ENCODE measurements around the gene CCNL2.

Gene CCNL2

GRCh38 chr1:1338278-1338677, 60.9 kb downstream of the CCNL2 start:
- DNase-seq = no peak
- H3K9ac ChIP-seq (ENCODE audit: low read depth, low read length) = no peak overlapping the region
- TF ChIP-seq EZH2 (IDR thresholded peaks at IDR 0.05; ENCODE audit: borderline replicate concordance, low read depth, low read length, severe bottlenecking) = no peak
- TF ChIP-seq CTCF (IDR thresholded peaks at IDR 0.05; ENCODE audit: borderline replicate concordance, extremely low read depth, low read length, poor library complexity, severe bottlenecking) = no peak
- no peak overlapping the region for H3K4me2 ChIP-seq (ENCODE audit: insufficient read depth, low read length)
- H3K9me3 ChIP-seq (ENCODE audit: insufficient read depth, low read length, severe bottlenecking) = no peaks in the 10 kb centered on the region
- H4K20me1 ChIP-seq (ENCODE audit: insufficient read depth, low read length) = peaks cover 61% of the 10 kb centered on the region
- no peak overlapping the region for H3K4me3 ChIP-seq (ENCODE audit: low read depth in 1 of 2, low read length in 2 of 2)
- H3K27me3 ChIP-seq (ENCODE audit: insufficient read depth, low read length, poor library complexity) = no peaks in the 10 kb centered on the region
- H2AFZ ChIP-seq (ENCODE audit: low read depth, low read length) = no peak overlapping the region
- no peak overlapping the region for H3K27ac ChIP-seq (ENCODE audit: low read length)
- ATAC-seq (ENCODE audit: insufficient read depth, low read depth) = no peak
- no peaks in the 10 kb centered on the region; the same call in 1 of the 2 replicates for H3K79me2 ChIP-seq (ENCODE audit: insufficient read depth, low read length)
- peaks cover 39% of the 10 kb centered on the region for H3K36me3 ChIP-seq (ENCODE audit: insufficient read depth, low read length)
- H3K4me1 ChIP-seq (ENCODE audit: insufficient read depth, low read length) = no peaks in the 10 kb centered on the region

- no peaks in the 10 kb centered on the region for H3K27me3 ChIP-seq (ENCODE audit: insufficient read depth, low read length, poor library complexity)
- peak; percentile 35 for DNase-seq
- no peak for TF ChIP-seq CTCF (IDR thresholded peaks at IDR 0.05; ENCODE audit: borderline replicate concordance, extremely low read depth, low read length, poor library complexity, severe bottlenecking)
- no peak for TF ChIP-seq EZH2 (IDR thresholded peaks at IDR 0.05; ENCODE audit: borderline replicate concordance, low read depth, low read length, severe bottlenecking)
- ATAC-seq (ENCODE audit: insufficient read depth, low read depth) = peak; percentile 47; the same call in 2 of the 3 replicates
- no peaks in the 10 kb centered on the region for H3K9me3 ChIP-seq (ENCODE audit: insufficient read depth, low read length, severe bottlenecking)
- no peak overlapping the region for H3K27ac ChIP-seq (ENCODE audit: low read length)
- H3K9ac ChIP-seq (ENCODE audit: low read depth, low read length) = no peak overlapping the region
- H3K79me2 ChIP-seq (ENCODE audit: insufficient read depth, low read length) = no peaks in the 10 kb centered on the region
- H3K4me3 ChIP-seq (ENCODE audit: low read depth in 1 of 2, low read length in 2 of 2) = no peak overlapping the region
- H3K4me2 ChIP-seq (ENCODE audit: insufficient read depth, low read length) = no peak overlapping the region
- peaks cover 58% of the 10 kb centered on the region for H4K20me1 ChIP-seq (ENCODE audit: insufficient read depth, low read length)
- no peak overlapping the region for H2AFZ ChIP-seq (ENCODE audit: low read depth, low read length)
- H3K36me3 ChIP-seq (ENCODE audit: insufficient read depth, low read length) = peaks cover 39% of the 10 kb centered on the region
- H3K4me1 ChIP-seq (ENCODE audit: insufficient read depth, low read length) = no peaks in the 10 kb centered on the region
These were observed 61.4 kb downstream of the CCNL2 start for GRCh38 chr1:1337793-1338147.

- no peaks in the 10 kb centered on the region for H3K9me3 ChIP-seq (ENCODE audit: insufficient read depth, low read length, severe bottlenecking)
- H3K27ac ChIP-seq (ENCODE audit: low read length) = no peak overlapping the region
- no peaks in the 10 kb centered on the region for H3K27me3 ChIP-seq (ENCODE audit: insufficient read depth, low read length, poor library complexity)
- H3K9ac ChIP-seq (ENCODE audit: low read depth, low read length) = no peak overlapping the region
- DNase-seq (no peak), ATAC-seq (ENCODE audit: insufficient read depth, low read depth) (no peak)
- H3K36me3 ChIP-seq (ENCODE audit: insufficient read depth, low read length) = peaks cover 39% of the 10 kb centered on the region
- H3K4me1 ChIP-seq (ENCODE audit: insufficient read depth, low read length) = no peaks in the 10 kb centered on the region
- no peak overlapping the region for H3K4me2 ChIP-seq (ENCODE audit: insufficient read depth, low read length)
- TF ChIP-seq CTCF (IDR thresholded peaks at IDR 0.05; ENCODE audit: borderline replicate concordance, extremely low read depth, low read length, poor library complexity, severe bottlenecking) (no peak), EZH2 (IDR thresholded peaks at IDR 0.05; ENCODE audit: borderline replicate concordance, low read depth, low read length, severe bottlenecking) (no peak)
- H3K79me2 ChIP-seq (ENCODE audit: insufficient read depth, low read length) = no peaks in the 10 kb centered on the region
- no peak overlapping the region for H3K4me3 ChIP-seq (ENCODE audit: low read depth in 1 of 2, low read length in 2 of 2)
- H2AFZ ChIP-seq (ENCODE audit: low read depth, low read length) = no peak overlapping the region
- H4K20me1 ChIP-seq (ENCODE audit: insufficient read depth, low read length) = peaks cover 59% of the 10 kb centered on the region
These were observed 62.0 kb downstream of the CCNL2 start for GRCh38 chr1:1336931-1337792.

Measured in DND-41 (cell line).